Measurements from ENCODE around the gene BAZ2B. TPM values are rescaled to one million over a fixed set of nuclear protein-coding genes. Genes with fewer than 3 reads are reported as not detected.

Gene BAZ2B
- total RNA-seq, 1 donor from 2014 or later, result 45.0 TPM

- Histone ChIP-seq H3K27me3 (ENCODE audit: control insufficient read depth, insufficient read depth, low read length) (no peaks in the 10 kb centered on the region), H3K36me3 (ENCODE audit: control insufficient read depth, insufficient read depth, low read length) (no peaks in the 10 kb centered on the region), H3K4me3 (ENCODE audit: low read depth, low read length) (no peak overlapping the region)
- DNase-seq (ENCODE audit: low read depth), result no peak
- TF ChIP-seq, protein P1, sequence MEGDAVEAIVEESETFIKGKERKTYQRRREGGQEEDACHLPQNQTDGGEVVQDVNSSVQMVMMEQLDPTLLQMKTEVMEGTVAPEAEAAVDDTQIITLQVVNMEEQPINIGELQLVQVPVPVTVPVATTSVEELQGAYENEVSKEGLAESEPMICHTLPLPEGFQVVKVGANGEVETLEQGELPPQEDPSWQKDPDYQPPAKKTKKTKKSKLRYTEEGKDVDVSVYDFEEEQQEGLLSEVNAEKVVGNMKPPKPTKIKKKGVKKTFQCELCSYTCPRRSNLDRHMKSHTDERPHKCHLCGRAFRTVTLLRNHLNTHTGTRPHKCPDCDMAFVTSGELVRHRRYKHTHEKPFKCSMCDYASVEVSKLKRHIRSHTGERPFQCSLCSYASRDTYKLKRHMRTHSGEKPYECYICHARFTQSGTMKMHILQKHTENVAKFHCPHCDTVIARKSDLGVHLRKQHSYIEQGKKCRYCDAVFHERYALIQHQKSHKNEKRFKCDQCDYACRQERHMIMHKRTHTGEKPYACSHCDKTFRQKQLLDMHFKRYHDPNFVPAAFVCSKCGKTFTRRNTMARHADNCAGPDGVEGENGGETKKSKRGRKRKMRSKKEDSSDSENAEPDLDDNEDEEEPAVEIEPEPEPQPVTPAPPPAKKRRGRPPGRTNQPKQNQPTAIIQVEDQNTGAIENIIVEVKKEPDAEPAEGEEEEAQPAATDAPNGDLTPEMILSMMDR (IDR thresholded peaks at IDR 0.05; ENCODE audit: insufficient read depth, low read length, poor library complexity, severe bottlenecking), result no peak
Observed at GRCh38 chr2:159489476-159489875, 126.9 kb downstream of the BAZ2B start.

- Histone ChIP-seq H3K36me3 (ENCODE audit: control insufficient read depth, insufficient read depth, low read length) (no peaks in the 10 kb centered on the region), H3K27me3 (ENCODE audit: control insufficient read depth, insufficient read depth, low read length) (no peaks in the 10 kb centered on the region), H3K4me3 (ENCODE audit: low read depth, low read length) (no peak overlapping the region)
- no peak for DNase-seq (ENCODE audit: low read depth)
- TF ChIP-seq, protein P1 (IDR thresholded peaks at IDR 0.05; ENCODE audit: insufficient read depth, low read length, poor library complexity, severe bottlenecking), result no peak
Observed at GRCh38 chr2:159484532-159484931, 131.8 kb downstream of the BAZ2B start.

DNA sequence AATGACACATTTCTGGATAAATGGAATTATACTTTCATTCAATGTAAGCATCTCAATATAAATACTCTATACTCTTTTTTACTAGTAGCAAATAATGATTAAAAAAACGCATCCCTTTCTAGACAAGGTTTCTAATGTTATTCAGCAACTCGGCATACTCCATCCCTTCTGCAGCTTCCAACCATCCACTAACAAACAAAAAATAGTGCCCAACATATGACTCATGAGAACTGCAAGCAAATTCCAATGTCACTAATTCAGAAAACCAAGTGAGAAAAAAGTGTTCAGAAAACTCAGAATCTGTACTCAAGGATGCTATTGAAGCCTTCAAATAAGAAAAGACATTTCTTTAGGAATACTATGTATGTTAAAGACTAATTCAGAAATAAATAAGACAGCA lies 140.0 kb downstream of the BAZ2B start:
- DNase-seq (ENCODE audit: low read depth), result no peak
- Histone ChIP-seq H3K27me3 (ENCODE audit: control insufficient read depth, insufficient read depth, low read length) (no peaks in the 10 kb centered on the region), H3K36me3 (ENCODE audit: control insufficient read depth, insufficient read depth, low read length) (no peaks in the 10 kb centered on the region), H3K4me3 (ENCODE audit: low read depth, low read length) (no peak overlapping the region)
- TF ChIP-seq, protein P1 (IDR thresholded peaks at IDR 0.05; ENCODE audit: insufficient read depth, low read length, poor library complexity, severe bottlenecking), result no peak

- Histone ChIP-seq H3K4me3 (ENCODE audit: low read depth, low read length) (no peak overlapping the region), H3K36me3 (ENCODE audit: control insufficient read depth, insufficient read depth, low read length) (no peaks in the 10 kb centered on the region), H3K27me3 (ENCODE audit: control insufficient read depth, insufficient read depth, low read length) (no peaks in the 10 kb centered on the region)
- TF ChIP-seq, protein P1 (IDR thresholded peaks at IDR 0.05; ENCODE audit: insufficient read depth, low read length, poor library complexity, severe bottlenecking), result no peak
- no peak for DNase-seq (ENCODE audit: low read depth)
Observed at GRCh38 chr2:159475793-159476192, 140.6 kb downstream of the BAZ2B start.

- no peak for DNase-seq (ENCODE audit: low read depth)
- Histone ChIP-seq H3K27me3 (ENCODE audit: control insufficient read depth, insufficient read depth, low read length) (no peaks in the 10 kb centered on the region), H3K36me3 (ENCODE audit: control insufficient read depth, insufficient read depth, low read length) (no peaks in the 10 kb centered on the region), H3K4me3 (ENCODE audit: low read depth, low read length) (no peak overlapping the region)
- TF ChIP-seq, protein P1 (IDR thresholded peaks at IDR 0.05; ENCODE audit: insufficient read depth, low read length, poor library complexity, severe bottlenecking), result no peak
Observed at GRCh38 chr2:159471340-159471739, 145.0 kb downstream of the BAZ2B start.

GRCh38 chr2:159468257-159468656 lies 148.1 kb downstream of the BAZ2B start:
- no peak for DNase-seq (ENCODE audit: low read depth)
- TF ChIP-seq, protein P1 (IDR thresholded peaks at IDR 0.05; ENCODE audit: insufficient read depth, low read length, poor library complexity, severe bottlenecking), result no peak
- Histone ChIP-seq H3K4me3 (ENCODE audit: low read depth, low read length) (no peak overlapping the region), H3K27me3 (ENCODE audit: control insufficient read depth, insufficient read depth, low read length) (no peaks in the 10 kb centered on the region), H3K36me3 (ENCODE audit: control insufficient read depth, insufficient read depth, low read length) (no peaks in the 10 kb centered on the region)

All from kidney epithelial cell (primary cell).